Panc1 (cell line): ENCODE data around the gene CHST6. TPM values are rescaled to one million over a fixed set of nuclear protein-coding genes. Genes with fewer than 3 reads are reported as not detected.

Source experiments
- ATAC-seq: fragments of 200-7000 bp; cut with Tn5 transposase; 2 replicates; pipeline ENCODE4 v1.9.1; 2020; ENCODE audit warnings: mild to moderate bottlenecking, moderate library complexity
- BruUV-seq: library from RNA; stranded (reverse); fragments of 400-500 nt; replicated peaks from 2 replicates; lab custom pipeline; 2021; lab: Mats Ljungman, UMichigan
- CTCF ChIA-PET: fragments of 300-600 bp; sonication (Branson Sonifier 250); formaldehyde crosslinking; loops from one replicate; lab custom pipeline; 2022; ENCODE audit warnings: antibody characterized with exemption; lab: Charles Lee
- POLR2A ChIA-PET: fragments of 300-600 bp; sonication (Branson Sonifier 250); formaldehyde crosslinking; loops from one replicate; lab custom pipeline; 2022; ENCODE audit warnings: antibody characterized with exemption; lab: Charles Lee
- DNase-seq: peaks from one replicate; pipeline ENCODE4 v3.0.0-alpha.2; 2010; ENCODE audit warnings: low read depth, low spot score
- H3K27ac ChIP-seq: 2 replicates; pipeline ENCODE4 v1.5.1; 2011; ENCODE audit warnings: mild to moderate bottlenecking, low read length, inconsistent platforms
- H3K27me3 ChIP-seq: fragments of 200-500 bp; sonication (Bioruptor generic); 2 replicates; pipeline ENCODE4 v1.6.0; 2014; ENCODE audit warnings: low read length, inconsistent platforms; ENCODE audit not compliant: control insufficient read depth, insufficient read depth
- H3K36me3 ChIP-seq: fragments of 200-500 bp; sonication (Bioruptor generic); 2 replicates; pipeline ENCODE4 v1.5.1; 2014; ENCODE audit warnings: inconsistent platforms, mild to moderate bottlenecking, low read length, moderate library complexity; ENCODE audit not compliant: control insufficient read depth, insufficient read depth
- H3K4me1 ChIP-seq: 2 replicates; pipeline ENCODE4 v1.5.1; 2011; ENCODE audit warnings: inconsistent platforms, mild to moderate bottlenecking, low read length, moderate library complexity; ENCODE audit not compliant: control insufficient read depth, insufficient read depth
- H3K4me3 ChIP-seq, 2 experiments: 2 replicates each; pipeline ENCODE4 v1.5.1; 2011 to 2012; ENCODE audit warnings: low read depth in 2 of 2, low read length in 2 of 2, mild to moderate bottlenecking in 2 of 2, inconsistent platforms in 1 of 2, moderate library complexity in 1 of 2
- H3K9me3 ChIP-seq: fragments of 200-500 bp; sonication (Bioruptor generic); 2 replicates; pipeline ENCODE4 v1.5.1; 2014; ENCODE audit warnings: low read depth, mild to moderate bottlenecking, inconsistent platforms, low read length, moderate library complexity; ENCODE audit not compliant: control insufficient read depth, insufficient read depth
- CTCF ChIP-seq: fragments of 450-650 bp; IDR thresholded peaks from 2 replicates; pipeline ENCODE4 v1.5.1; 2017; ENCODE audit warnings: mild to moderate bottlenecking
- POLR2AphosphoS5 ChIP-seq: IDR thresholded peaks from 2 replicates; pipeline ENCODE4 v1.6.1; 2012; ENCODE audit warnings: mild to moderate bottlenecking, low read depth, low read length, moderate library complexity
- REST ChIP-seq, 2 experiments: IDR thresholded peaks; 2 replicates each; pipeline ENCODE4 v1.6.1; 2011 to 2012; ENCODE audit warnings: low read depth in 2 of 2, control low read depth in 1 of 2, low read length in 1 of 2, mild to moderate bottlenecking in 1 of 2, moderate library complexity in 1 of 2; ENCODE audit not compliant: insufficient read depth in 1 of 2
- SIN3A ChIP-seq: IDR thresholded peaks from 2 replicates; pipeline ENCODE4 v1.6.1; 2012; ENCODE audit warnings: low read depth, mild to moderate bottlenecking, low read length, moderate library complexity, borderline replicate concordance; ENCODE audit not compliant: insufficient read depth
- TCF7L2 ChIP-seq: IDR thresholded peaks from 2 replicates; pipeline ENCODE4 v1.6.1; 2011; ENCODE audit warnings: mild to moderate bottlenecking, low read depth, low read length, inconsistent platforms
- in situ Hi-C: cut with HindIII; loops from 2 replicates; pipeline ENCODE4 v1.10.0; 2016; ENCODE audit warnings: low sequenced_read_pairs, low pct_unique_long_range_greater_than_20kb
- intact Hi-C: fragments of 100-400 bp; cut with micrococcal nuclease; formaldehyde crosslinking; loops from one replicate; pipeline ENCODE4 v1.10.0; 2022; ENCODE audit not compliant: unreplicated experiment
- total RNA-seq: library from RNA; stranded (reverse); gene quantifications from one replicate; pipeline ENCODE4 v1.2.1, GENCODE V29; 2021; ENCODE audit not compliant: unreplicated experiment

Gene CHST6
- total RNA-seq, 1 experiment from 2014 or later, result 0.05 TPM

GRCh38 chr16:75527825-75528299 is 32.6 kb upstream of the CHST6 start:
- DNase-seq (no peak), ATAC-seq (no peak)
- no TSS peak for BruUV-seq
- H3K9me3 ChIP-seq, result no peaks in the 10 kb centered on the region
- in situ Hi-C loops, result no loop called here
- no peaks in the 10 kb centered on the region for H3K27me3 ChIP-seq
- POLR2A ChIA-PET, result no interaction called here
- H3K4me1 ChIP-seq, result no peaks in the 10 kb centered on the region
- no peak overlapping the region for H3K27ac ChIP-seq
- no peak for TF ChIP-seq CTCF
- TF ChIP-seq SIN3A, result no peak
- no peak for TF ChIP-seq TCF7L2
- TF ChIP-seq REST (IDR thresholded peaks at IDR 0.05; ENCODE audit: insufficient read depth in 1 of 2, low read depth in 2 of 2, low read length in 1 of 2), result no peak
- TF ChIP-seq POLR2AphosphoS5, result no peak
- H3K4me3 ChIP-seq, result no peak overlapping the region
- intact Hi-C loops, result no loop called here
- H3K36me3 ChIP-seq, result no peaks in the 10 kb centered on the region
- CTCF ChIA-PET, result no interaction called here

- DNase-seq (no peak), ATAC-seq (no peak)
- no TSS peak for BruUV-seq
- Histone ChIP-seq H3K27ac (no peak overlapping the region), H3K36me3 (no peaks in the 10 kb centered on the region), H3K27me3 (no peaks in the 10 kb centered on the region), H3K4me1 (no peaks in the 10 kb centered on the region), H3K9me3 (no peaks in the 10 kb centered on the region), H3K4me3 (no peak overlapping the region)
- TF ChIP-seq POLR2AphosphoS5 (no peak), CTCF (no peak), SIN3A (no peak)
- POLR2A ChIA-PET, result no interaction called here
- CTCF ChIA-PET, result no interaction called here
- in situ Hi-C loops (no loop called here), intact Hi-C loops (no loop called here)
These were observed 31.0 kb upstream of the CHST6 start for GRCh38 chr16:75526032-75526790.
